Sigmoid colon (tissue), 4 donors: Measurements from ENCODE around the gene FRAT2.

Experiments
- CTCF ChIP-seq, 4 experiments: fragments of 450-650 bp in 3 of 4; fragments of 200-600 bp in 1 of 4; IDR thresholded peaks; one replicate each; pipeline ENCODE4 v1.5.1; 2016 to 2019; ENCODE audit warnings: antibody characterized with exemption in 4 of 4, mild to moderate bottlenecking in 3 of 4, moderate library complexity in 2 of 4
- EP300 ChIP-seq, 4 donors: sonication (generic); formaldehyde crosslinking; IDR thresholded peaks; one replicate each; pipeline ENCODE4 v1.6.1; 2017; ENCODE audit warnings: antibody characterized with exemption in 4 of 4
- POLR2A ChIP-seq, 2 donors: fragments of 450-650 bp; IDR thresholded peaks; one replicate each; pipeline ENCODE4 v1.6.1; 2016; ENCODE audit warnings: antibody characterized with exemption in 2 of 2, mild to moderate bottlenecking in 2 of 2, moderate library complexity in 2 of 2
- POLR2AphosphoS5 ChIP-seq, 4 donors: sonication (generic); formaldehyde crosslinking; IDR thresholded peaks; one replicate each; pipeline ENCODE4 v1.6.1; 2017; ENCODE audit warnings: antibody characterized with exemption in 4 of 4

DNA sequence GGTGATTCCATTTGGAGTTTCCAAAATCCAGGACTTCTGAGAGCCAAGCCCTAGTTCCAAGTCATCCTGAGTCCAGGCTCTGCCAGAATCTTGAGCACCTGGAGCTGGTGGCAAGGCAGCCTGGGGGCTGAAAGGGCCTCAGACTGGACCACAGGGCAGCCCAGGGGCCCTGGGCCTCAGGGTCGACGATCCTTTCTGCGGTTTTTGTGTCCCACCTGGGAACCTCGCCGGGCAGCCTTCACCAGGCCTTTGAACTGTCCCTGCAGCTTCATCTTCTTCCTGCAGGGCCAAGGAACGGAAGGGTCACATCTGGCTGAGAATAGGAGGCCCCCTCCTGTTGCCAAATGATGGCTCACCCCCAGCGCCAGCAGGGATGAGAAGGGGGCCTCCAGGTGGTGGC lies 22.4 kb upstream of the FRAT2 start:
- TF ChIP-seq POLR2A (IDR thresholded peaks at IDR 0.05) = no peak
- TF ChIP-seq CTCF (IDR thresholded peaks at IDR 0.05) = no peak
- no peak for TF ChIP-seq EP300 (IDR thresholded peaks at IDR 0.05)
- no peak for TF ChIP-seq POLR2AphosphoS5 (IDR thresholded peaks at IDR 0.05)
